Measurements from ENCODE around the gene SCFD1. TPM values are rescaled to one million over a fixed set of nuclear protein-coding genes. Genes with fewer than 3 reads are reported as not detected.
"Not testable (repeated sequence)": the region's sequence is repeated elsewhere in the genome, so short reads cannot be mapped to it uniquely, and the experiment has no call there.

Gene SCFD1, protein sequence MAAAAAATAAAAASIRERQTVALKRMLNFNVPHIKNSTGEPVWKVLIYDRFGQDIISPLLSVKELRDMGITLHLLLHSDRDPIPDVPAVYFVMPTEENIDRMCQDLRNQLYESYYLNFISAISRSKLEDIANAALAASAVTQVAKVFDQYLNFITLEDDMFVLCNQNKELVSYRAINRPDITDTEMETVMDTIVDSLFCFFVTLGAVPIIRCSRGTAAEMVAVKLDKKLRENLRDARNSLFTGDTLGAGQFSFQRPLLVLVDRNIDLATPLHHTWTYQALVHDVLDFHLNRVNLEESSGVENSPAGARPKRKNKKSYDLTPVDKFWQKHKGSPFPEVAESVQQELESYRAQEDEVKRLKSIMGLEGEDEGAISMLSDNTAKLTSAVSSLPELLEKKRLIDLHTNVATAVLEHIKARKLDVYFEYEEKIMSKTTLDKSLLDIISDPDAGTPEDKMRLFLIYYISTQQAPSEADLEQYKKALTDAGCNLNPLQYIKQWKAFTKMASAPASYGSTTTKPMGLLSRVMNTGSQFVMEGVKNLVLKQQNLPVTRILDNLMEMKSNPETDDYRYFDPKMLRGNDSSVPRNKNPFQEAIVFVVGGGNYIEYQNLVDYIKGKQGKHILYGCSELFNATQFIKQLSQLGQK
- total RNA-seq = 72.8 and 76.1 TPM in 2 replicates

DNA sequence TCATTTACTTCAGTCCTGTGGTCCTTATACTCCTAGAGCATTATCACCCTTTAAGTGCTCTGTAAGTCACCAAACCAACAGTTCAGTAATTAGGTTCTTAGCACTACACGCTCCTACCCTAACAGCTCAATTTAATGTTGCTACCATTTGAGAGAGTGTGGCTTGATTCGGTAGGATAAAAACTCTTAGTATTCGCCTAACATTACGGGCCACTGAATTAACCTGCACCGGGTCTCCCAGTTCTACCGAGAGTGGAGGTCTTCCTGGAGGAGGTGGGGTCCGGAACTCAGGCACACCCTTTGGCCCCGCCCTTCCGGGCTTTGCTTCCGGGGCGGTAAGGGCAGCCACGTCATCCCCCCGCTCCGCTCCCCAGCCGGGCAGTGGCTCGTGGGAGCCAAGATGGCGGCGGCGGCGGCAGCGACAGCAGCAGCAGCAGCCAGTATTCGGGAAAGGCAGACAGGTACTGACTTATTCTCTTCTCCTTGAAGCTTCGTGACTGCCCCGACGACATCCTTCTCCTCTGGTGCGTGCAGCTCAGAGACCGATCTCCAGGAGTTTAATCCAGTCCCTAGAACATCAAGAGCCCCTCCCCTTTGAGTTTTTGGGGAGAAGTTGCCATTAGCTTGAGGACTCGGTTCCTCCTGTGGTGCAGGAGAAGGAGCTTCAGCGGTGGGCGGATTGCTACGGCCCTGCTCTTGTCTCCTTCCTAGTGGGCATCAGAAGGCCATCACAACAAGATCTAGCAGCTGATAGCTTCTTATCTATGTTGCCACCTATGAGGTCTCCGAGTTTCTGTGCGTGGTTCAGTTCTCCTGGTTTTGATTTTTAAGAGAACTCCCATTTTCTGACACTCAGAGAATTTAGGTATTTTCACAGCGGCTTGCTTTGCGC, at the start of gene SCFD1:
TSS of gene SCFD1 (plus strand) at position 380 of the 891 bp plus-strand sequence. CDS start at position 400, 20 bp downstream.
- peak; percentile 93 for DNase-seq (ENCODE audit: low spot score)
- Mint-ChIP-seq H3K4me1 (ENCODE audit: low read depth) (peaks cover 29% of the 10 kb centered on the region), H3K9me3 (no peaks in the 10 kb centered on the region), H3K36me3 (ENCODE audit: low read depth) (peaks cover 15% of the 10 kb centered on the region), H3K27me3 (ENCODE audit: low read depth) (no peaks in the 10 kb centered on the region), H3K4me3 (ENCODE audit: low read depth) (peak within 1 kb of the TSS; percentile 95), H3K27ac (peak within 1 kb of the TSS; percentile 94)
- intact Hi-C loops (cut with micrococcal nuclease) = loop anchor here (1.0 to 10.0 kb wide), 5 partner anchors 63 to 1455 kb away; partner anchors contain the start of genes AP4S1, ARHGAP5, G2E3 and HECTD1

DNA sequence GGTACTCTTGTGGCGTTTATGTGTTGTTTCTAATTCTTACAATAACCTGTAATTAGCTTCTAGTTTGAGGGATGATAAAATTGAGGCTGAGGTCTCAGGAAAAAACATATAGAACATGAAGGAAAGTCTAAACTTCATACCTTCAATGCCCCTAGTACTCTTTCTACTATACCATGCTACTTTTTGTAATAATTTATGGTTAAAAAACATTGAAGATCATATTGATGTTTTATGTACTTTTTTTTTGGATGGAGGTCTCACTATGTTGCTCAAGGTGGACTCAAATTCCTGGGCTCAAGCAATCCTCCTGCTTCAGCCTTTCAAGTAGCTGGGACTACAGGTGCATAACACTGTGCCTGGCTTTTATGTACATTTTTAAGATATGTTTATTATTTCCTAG, 49.3 kb upstream of the SCFD1 start:
- peaks cover 54% of the 10 kb centered on the region for H3K4me1 Mint-ChIP-seq (ENCODE audit: low read depth)
- no peak overlapping the region for H3K27ac Mint-ChIP-seq
- H3K4me3 Mint-ChIP-seq (ENCODE audit: low read depth) = no peak overlapping the region
- H3K9me3 Mint-ChIP-seq = no peaks in the 10 kb centered on the region
- intact Hi-C loops (cut with micrococcal nuclease) = no loop called here
- no peak for DNase-seq (ENCODE audit: low spot score)
- no peaks in the 10 kb centered on the region for H3K27me3 Mint-ChIP-seq (ENCODE audit: low read depth)
- peaks cover 35% of the 10 kb centered on the region for H3K36me3 Mint-ChIP-seq (ENCODE audit: low read depth)

DNA sequence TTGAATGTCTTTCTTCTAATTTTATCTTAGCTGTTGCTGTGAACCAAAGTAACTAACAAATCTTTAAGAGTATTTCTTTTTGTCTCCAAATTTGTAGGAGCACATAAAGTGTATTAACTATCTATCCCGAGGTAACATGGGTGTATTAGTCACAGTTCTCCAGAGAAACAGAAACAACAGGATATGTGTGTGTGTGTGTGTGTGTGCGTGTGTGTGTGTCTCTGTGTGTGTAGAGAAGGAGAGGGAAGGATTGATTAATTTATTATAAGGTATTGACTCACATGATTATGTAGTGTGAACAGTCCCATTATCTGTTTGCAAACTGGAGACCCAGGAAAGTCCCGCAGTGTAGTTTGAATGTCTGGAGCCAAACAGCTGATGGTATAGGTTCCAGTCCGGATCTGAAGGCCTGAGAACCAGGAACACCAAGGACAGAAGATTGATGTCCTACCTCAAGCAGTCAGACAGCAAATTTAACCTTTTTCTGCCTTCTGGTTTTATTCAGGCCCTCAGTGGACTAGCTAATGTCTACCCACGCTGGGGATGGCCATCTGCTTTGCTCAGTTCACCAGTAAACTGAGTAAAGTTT, 48.8 kb upstream of the SCFD1 start:
- intact Hi-C loops (cut with micrococcal nuclease) = no loop called here
- Mint-ChIP-seq H3K9me3 (no peaks in the 10 kb centered on the region), H3K27ac (peak overlapping the region; percentile 0), H3K4me1 (ENCODE audit: low read depth) (peaks cover 48% of the 10 kb centered on the region), H3K36me3 (ENCODE audit: low read depth) (peaks cover 39% of the 10 kb centered on the region), H3K27me3 (ENCODE audit: low read depth) (no peaks in the 10 kb centered on the region), H3K4me3 (ENCODE audit: low read depth) (no peak overlapping the region)
- no peak for DNase-seq (ENCODE audit: low spot score)

DNA sequence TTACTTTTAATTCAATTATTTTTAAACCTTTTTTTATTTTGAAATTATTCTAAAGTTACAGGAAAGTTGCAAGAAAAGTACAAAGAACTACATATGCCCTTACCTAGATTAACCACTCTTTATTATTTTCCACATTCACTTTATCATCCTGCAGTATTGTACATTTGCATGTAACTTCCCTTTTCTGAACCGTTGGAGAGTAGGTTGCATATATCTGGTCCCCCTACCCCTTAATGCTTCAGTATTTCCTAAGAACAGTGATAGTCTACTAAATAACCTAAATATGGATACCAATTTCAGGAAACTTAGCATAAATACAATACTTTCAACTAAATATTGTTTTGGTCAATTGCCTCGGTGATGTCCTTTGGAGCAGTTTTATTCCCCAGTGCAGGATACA, 48.2 kb upstream of the SCFD1 start:
- DNase-seq (ENCODE audit: low spot score) = no peak
- H3K9me3 Mint-ChIP-seq = no peaks in the 10 kb centered on the region
- H3K36me3 Mint-ChIP-seq (ENCODE audit: low read depth) = peaks cover 40% of the 10 kb centered on the region
- peaks cover 50% of the 10 kb centered on the region for H3K4me1 Mint-ChIP-seq (ENCODE audit: low read depth)
- intact Hi-C loops (cut with micrococcal nuclease) = no loop called here
- no peak overlapping the region for H3K4me3 Mint-ChIP-seq (ENCODE audit: low read depth)
- H3K27ac Mint-ChIP-seq = no peak overlapping the region
- no peaks in the 10 kb centered on the region for H3K27me3 Mint-ChIP-seq (ENCODE audit: low read depth)

DNA sequence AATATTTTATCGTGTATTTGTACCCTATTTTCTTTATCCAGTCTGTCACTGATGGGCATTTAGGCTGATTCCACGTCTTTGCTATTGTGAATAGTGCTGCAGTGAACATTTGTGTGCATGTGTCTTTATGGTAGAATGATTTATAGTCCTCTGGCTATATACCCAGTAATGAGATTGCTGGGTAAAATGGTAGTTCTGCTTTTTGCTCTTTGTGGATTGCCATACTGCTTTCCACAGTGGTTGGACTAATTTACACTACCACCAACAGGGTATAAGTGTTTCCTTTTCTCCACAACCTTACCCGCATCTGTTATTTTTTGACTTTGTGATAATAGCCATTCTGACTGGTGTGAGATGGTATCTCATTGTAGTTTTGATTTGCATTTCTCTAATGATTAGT, 47.3 kb upstream of the SCFD1 start:
- Mint-ChIP-seq H3K36me3 (ENCODE audit: low read depth) (peaks cover 37% of the 10 kb centered on the region), H3K4me1 (ENCODE audit: low read depth) (peaks cover 44% of the 10 kb centered on the region)
- H3K27me3 Mint-ChIP-seq (ENCODE audit: low read depth); H3K4me3 Mint-ChIP-seq (ENCODE audit: low read depth); intact Hi-C loops (cut with micrococcal nuclease); H3K9me3 Mint-ChIP-seq; H3K27ac Mint-ChIP-seq; DNase-seq (ENCODE audit: low spot score): not testable (repeated sequence)

DNA sequence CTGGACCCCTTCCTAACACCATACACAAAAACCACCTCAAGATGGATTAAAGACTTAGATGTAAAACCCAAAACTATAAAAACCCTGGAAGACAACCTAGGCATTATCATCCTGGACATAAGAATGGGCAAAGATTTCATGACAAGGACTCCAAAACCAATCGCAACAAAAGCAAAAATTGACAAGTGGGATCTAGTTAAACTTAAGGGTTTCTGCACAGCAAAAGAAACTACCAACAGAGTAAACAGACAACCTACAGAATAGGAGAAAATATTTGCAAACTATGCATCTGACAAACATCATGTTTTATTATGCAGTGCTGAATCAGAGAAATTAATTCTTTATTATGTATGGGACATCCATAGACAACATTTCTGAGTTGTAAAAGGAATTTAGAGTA, 45.8 kb upstream of the SCFD1 start:
- H3K4me3 Mint-ChIP-seq (ENCODE audit: low read depth); H3K9me3 Mint-ChIP-seq; intact Hi-C loops (cut with micrococcal nuclease); H3K27me3 Mint-ChIP-seq (ENCODE audit: low read depth); H3K27ac Mint-ChIP-seq; DNase-seq (ENCODE audit: low spot score): not testable (repeated sequence)
- peaks cover 37% of the 10 kb centered on the region for H3K36me3 Mint-ChIP-seq (ENCODE audit: low read depth)
- H3K4me1 Mint-ChIP-seq (ENCODE audit: low read depth) = peaks cover 29% of the 10 kb centered on the region

DNA sequence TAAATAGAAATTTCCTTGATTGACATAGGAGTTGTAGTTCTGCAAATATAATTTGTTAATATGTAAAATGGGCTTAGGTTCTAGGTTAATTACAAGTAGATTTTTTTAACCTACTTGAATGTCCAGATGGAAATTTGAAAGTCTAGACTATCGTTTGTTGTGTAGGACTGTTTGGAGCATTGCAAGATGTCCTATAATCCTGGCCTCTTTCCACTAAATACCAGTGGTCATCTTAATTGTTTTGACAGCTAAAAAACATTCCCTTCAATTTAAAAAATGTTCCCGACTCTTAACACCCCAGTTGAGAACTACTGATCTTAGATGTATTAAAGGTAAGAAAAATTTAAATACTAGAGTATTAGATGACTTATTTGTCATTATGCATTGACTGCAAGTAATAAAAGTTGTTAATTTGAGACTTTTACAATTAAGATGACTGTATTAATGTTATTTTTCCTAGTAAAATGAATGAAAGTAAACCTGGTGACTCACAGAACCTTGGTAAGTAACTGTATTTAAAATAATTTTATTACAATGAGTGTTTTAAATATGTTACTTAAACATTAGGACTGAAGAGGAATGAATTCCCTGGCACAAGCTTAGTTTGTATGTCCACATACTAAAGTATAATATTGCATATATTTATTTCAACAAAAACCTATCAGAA, 41.4 kb upstream of the SCFD1 start:
- intact Hi-C loops (cut with micrococcal nuclease) = no loop called here
- Mint-ChIP-seq H3K27me3 (ENCODE audit: low read depth) (no peaks in the 10 kb centered on the region), H3K36me3 (ENCODE audit: low read depth) (peaks cover 61% of the 10 kb centered on the region), H3K9me3 (peaks cover 33% of the 10 kb centered on the region), H3K4me3 (ENCODE audit: low read depth) (no peak overlapping the region), H3K27ac (no peak overlapping the region), H3K4me1 (ENCODE audit: low read depth) (peaks cover 17% of the 10 kb centered on the region)
- DNase-seq (ENCODE audit: low spot score) = no peak

DNA sequence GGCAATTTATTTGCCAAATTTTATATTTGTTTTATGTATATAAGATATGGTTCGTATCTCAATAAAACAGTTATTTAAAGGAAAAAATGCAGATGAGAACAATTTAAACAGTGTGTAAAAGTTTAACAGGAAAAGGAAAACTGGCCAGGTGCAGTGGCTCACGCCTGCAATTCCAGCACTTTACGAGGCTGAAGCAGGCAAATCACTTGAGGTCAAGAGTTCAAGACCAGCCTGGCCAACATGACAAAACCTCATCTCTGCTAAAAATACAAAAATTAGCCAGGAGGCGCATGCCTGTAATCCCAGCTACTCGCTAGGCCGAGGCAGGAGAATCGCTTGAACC, 40.9 kb upstream of the SCFD1 start:
- Mint-ChIP-seq H3K9me3 (peaks cover 36% of the 10 kb centered on the region), H3K4me3 (ENCODE audit: low read depth) (no peak overlapping the region), H3K4me1 (ENCODE audit: low read depth) (peaks cover 21% of the 10 kb centered on the region), H3K27ac (no peak overlapping the region), H3K36me3 (ENCODE audit: low read depth) (peaks cover 61% of the 10 kb centered on the region), H3K27me3 (ENCODE audit: low read depth) (no peaks in the 10 kb centered on the region)
- DNase-seq (ENCODE audit: low spot score) = no peak
- intact Hi-C loops (cut with micrococcal nuclease) = no loop called here

DNA sequence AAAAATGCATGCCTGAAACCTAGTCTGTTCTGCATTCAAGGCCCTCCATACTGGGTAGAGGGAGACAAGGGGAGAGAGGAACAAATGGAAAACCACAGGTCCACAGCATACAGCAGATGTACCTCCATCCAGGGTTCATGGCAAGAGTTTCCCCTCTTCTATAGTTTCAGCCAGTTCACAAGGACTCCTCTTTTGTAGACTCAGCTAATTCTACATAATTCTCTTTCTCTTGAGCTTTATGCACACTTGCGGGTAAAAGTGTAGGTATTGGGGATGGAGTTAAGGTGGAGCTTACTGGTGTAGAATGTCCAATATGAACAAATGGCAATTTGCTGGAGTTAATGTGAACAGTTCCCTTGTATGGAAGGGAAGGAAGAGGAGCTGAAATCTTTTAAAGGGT, 39.7 kb upstream of the SCFD1 start:
- no peak overlapping the region for H3K27ac Mint-ChIP-seq
- peaks cover 36% of the 10 kb centered on the region for H3K9me3 Mint-ChIP-seq
- intact Hi-C loops (cut with micrococcal nuclease) = no loop called here
- H3K4me3 Mint-ChIP-seq (ENCODE audit: low read depth) = no peak overlapping the region
- peaks cover 22% of the 10 kb centered on the region for H3K4me1 Mint-ChIP-seq (ENCODE audit: low read depth)
- H3K27me3 Mint-ChIP-seq (ENCODE audit: low read depth) = no peaks in the 10 kb centered on the region
- H3K36me3 Mint-ChIP-seq (ENCODE audit: low read depth) = peaks cover 64% of the 10 kb centered on the region
- DNase-seq (ENCODE audit: low spot score) = no peak

DNA sequence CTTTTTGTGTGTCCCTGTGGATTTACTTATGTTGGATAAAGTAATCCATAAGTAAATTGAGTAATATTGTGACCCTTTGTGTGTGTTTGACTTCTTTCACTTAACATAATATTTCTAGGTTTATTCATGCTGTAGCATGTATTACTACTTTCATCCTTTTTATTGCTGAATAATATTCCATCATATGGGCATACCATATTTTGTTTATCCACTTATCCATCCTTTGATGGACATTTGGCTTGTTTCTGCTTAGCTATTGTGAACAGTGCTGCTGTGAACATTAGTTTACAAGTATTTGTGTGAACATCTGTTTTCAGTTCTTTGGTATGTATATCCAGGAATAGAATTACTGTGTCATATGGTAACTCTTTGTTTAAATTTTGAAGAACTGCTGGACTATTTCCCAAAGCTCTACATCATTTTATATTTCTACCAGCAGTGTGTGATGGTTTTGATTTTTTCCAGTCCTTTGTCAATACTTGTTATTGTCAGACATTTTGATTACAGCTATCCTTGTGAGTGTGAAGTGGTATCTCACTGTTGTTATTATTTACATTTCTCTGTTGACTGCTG, 38.0 kb upstream of the SCFD1 start:
- intact Hi-C loops (cut with micrococcal nuclease) = no loop called here
- Mint-ChIP-seq H3K36me3 (ENCODE audit: low read depth) (peaks cover 70% of the 10 kb centered on the region), H3K4me1 (ENCODE audit: low read depth) (peaks cover 18% of the 10 kb centered on the region), H3K9me3 (peaks cover 36% of the 10 kb centered on the region), H3K27me3 (ENCODE audit: low read depth) (no peaks in the 10 kb centered on the region), H3K4me3 (ENCODE audit: low read depth) (no peak overlapping the region), H3K27ac (no peak overlapping the region)
- no peak for DNase-seq (ENCODE audit: low spot score)

DNA sequence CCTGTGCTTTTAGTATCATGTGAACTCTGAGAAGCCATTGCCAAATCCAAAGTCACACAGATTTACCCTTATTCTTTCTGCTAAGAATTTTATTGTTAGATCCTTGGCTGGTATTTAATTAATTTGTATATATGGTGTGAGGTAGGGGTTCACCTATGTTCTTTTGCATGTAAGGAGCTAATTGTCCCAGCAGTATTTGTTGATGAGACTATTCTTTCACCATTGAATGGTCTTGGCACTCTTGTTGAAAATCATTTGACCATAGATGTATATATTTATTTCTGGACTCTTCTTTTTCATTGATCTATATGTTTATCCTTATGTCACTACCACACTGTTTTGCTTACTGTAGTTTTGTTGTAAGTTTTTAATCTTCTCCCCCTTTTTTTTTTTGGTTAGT, 36.9 kb upstream of the SCFD1 start:
- intact Hi-C loops (cut with micrococcal nuclease) = no loop called here
- no peak overlapping the region for H3K27ac Mint-ChIP-seq
- H3K4me1 Mint-ChIP-seq (ENCODE audit: low read depth) = peaks cover 18% of the 10 kb centered on the region
- no peak for DNase-seq (ENCODE audit: low spot score)
- peaks cover 36% of the 10 kb centered on the region for H3K9me3 Mint-ChIP-seq
- H3K36me3 Mint-ChIP-seq (ENCODE audit: low read depth) = peaks cover 79% of the 10 kb centered on the region
- no peak overlapping the region for H3K4me3 Mint-ChIP-seq (ENCODE audit: low read depth)
- H3K27me3 Mint-ChIP-seq (ENCODE audit: low read depth) = no peaks in the 10 kb centered on the region

DNA sequence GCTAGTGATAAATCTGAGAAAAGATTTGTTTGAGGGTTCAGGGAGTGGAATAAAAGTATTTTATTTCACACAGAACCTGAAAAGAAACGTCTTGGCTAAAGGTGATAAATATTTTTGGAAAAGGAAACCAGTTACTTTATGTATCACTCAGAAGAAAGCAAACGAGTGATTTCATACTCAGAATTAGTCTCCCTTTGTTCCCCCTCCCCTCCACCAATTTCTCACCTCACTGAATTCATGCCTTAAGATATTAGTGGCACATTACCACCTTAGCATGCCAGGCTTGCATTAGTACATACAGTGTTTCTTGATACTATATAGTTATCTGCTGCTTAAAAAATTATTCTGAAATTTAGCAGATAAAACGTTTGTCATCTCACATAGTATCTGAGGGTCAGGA, 35.0 kb upstream of the SCFD1 start:
- peaks cover 87% of the 10 kb centered on the region for H3K36me3 Mint-ChIP-seq (ENCODE audit: low read depth)
- peaks cover 32% of the 10 kb centered on the region for H3K9me3 Mint-ChIP-seq
- H3K4me3 Mint-ChIP-seq (ENCODE audit: low read depth) = no peak overlapping the region
- no peak for DNase-seq (ENCODE audit: low spot score)
- intact Hi-C loops (cut with micrococcal nuclease) = no loop called here
- no peak overlapping the region for H3K27ac Mint-ChIP-seq
- peaks cover 16% of the 10 kb centered on the region for H3K4me1 Mint-ChIP-seq (ENCODE audit: low read depth)
- no peaks in the 10 kb centered on the region for H3K27me3 Mint-ChIP-seq (ENCODE audit: low read depth)
